Spinal cord (tissue), 10 donors: Measurements from ENCODE around the gene CIBAR2. TPM values are rescaled to one million over a fixed set of nuclear protein-coding genes. Genes with fewer than 3 reads are reported as not detected.
"Not testable (repeated sequence)": the region's sequence is repeated elsewhere in the genome, so short reads cannot be mapped to it uniquely, and the experiment has no call there.

Experiments used
- DNase-seq, 6 donors: peaks; one replicate each; pipeline versions ENCODE4 v3.0.0 to v3.0.0-alpha.2; 2013 to 2015; ENCODE audit warnings: low spot score in 6 of 6, low read depth in 4 of 6
- H3K27ac ChIP-seq: one replicate; pipeline ENCODE4 v1.5.1; 2013; ENCODE audit warnings: low read depth, low read length, control low read depth
- H3K27me3 ChIP-seq: one replicate; pipeline ENCODE4 v1.6.1; 2013; ENCODE audit warnings: low read length; ENCODE audit not compliant: control insufficient read depth, insufficient read depth
- H3K36me3 ChIP-seq: one replicate; pipeline ENCODE4 v1.6.1; 2013; ENCODE audit warnings: low read length; ENCODE audit not compliant: control insufficient read depth, insufficient read depth
- H3K4me1 ChIP-seq: one replicate; pipeline ENCODE4 v1.6.1; 2013; ENCODE audit warnings: low read length; ENCODE audit not compliant: control insufficient read depth, insufficient read depth
- H3K4me3 ChIP-seq: one replicate; pipeline ENCODE4 v1.5.1; 2013; ENCODE audit warnings: low read depth, low read length, control low read depth
- H3K9me3 ChIP-seq: one replicate; pipeline ENCODE4 v1.6.1; 2013; ENCODE audit warnings: low read length; ENCODE audit not compliant: control insufficient read depth, insufficient read depth
- WGBS: methylation state at CpG from one replicate; pipeline ENCODE4 v1.1.5; 2013; ENCODE audit warnings: missing lambda C conversion rate; ENCODE audit not compliant: insufficient coverage; 5-methylcytosine and 5-hydroxymethylcytosine counted together
- polyA plus RNA-seq, 2 donors: library from polyadenylated mRNA; unstranded; fragments of 120-200 nt; gene quantifications; one replicate each; pipeline ENCODE4 v1.2.1, GENCODE V29; 2013; ENCODE audit not compliant: insufficient read length in 2 of 2
- total RNA-seq, 2 donors: library from RNA; depleted of rRNA in 1 of 2; stranded (reverse); fragments of 120-200 nt in 1 of 2; fragments of >200 nt in 1 of 2; gene quantifications; one replicate each; pipeline versions ENCODE4 v1.2.3 to v1.2.4, GENCODE V29; 2013 to 2014
- donor health status: healthy.

Gene CIBAR2
- total and polyA plus RNA-seq, 4 donors: 0.69 to 6.8 (median 3.2) TPM

- WGBS: 97% methylated on average over 3 of the region's 6 CpGs
- H3K9me3 ChIP-seq, H3K4me3 ChIP-seq, DNase-seq, H3K36me3 ChIP-seq, H3K27me3 ChIP-seq: not testable (repeated sequence)
- Histone ChIP-seq H3K27ac (peak overlapping the region; percentile 47), H3K4me1 (peaks cover 34% of the 10 kb centered on the region)
Measured at GRCh38 chr16:85123441-85123840, 11.2 kb upstream of the CIBAR2 start.

- H3K27ac ChIP-seq: no peak overlapping the region
- H3K9me3 ChIP-seq: no peaks in the 10 kb centered on the region
- H3K4me3 ChIP-seq: no peak overlapping the region
- H3K36me3 ChIP-seq: no peaks in the 10 kb centered on the region
- peaks cover 21% of the 10 kb centered on the region for H3K4me1 ChIP-seq
- H3K27me3 ChIP-seq: no peaks in the 10 kb centered on the region
- DNase-seq: no peak
- WGBS: 64% methylated on average over 3 of the region's 4 CpGs
Measured at GRCh38 chr16:85120006-85120340, 7.7 kb upstream of the CIBAR2 start.

- Histone ChIP-seq H3K4me3 (no peak overlapping the region), H3K27ac (no peak overlapping the region), H3K27me3 (no peaks in the 10 kb centered on the region), H3K9me3 (no peaks in the 10 kb centered on the region), H3K36me3 (no peaks in the 10 kb centered on the region), H3K4me1 (peaks cover 22% of the 10 kb centered on the region)
- WGBS: 97% methylated on average over 7 of the region's 12 CpGs
- DNase-seq: no peak
Measured at GRCh38 chr16:85117418-85117817, 5.1 kb upstream of the CIBAR2 start.

GRCh38 chr16:85114909-85115567, 2.8 kb upstream of the CIBAR2 start:
- Histone ChIP-seq H3K9me3 (no peaks in the 10 kb centered on the region), H3K4me3 (no peak overlapping the region), H3K4me1 (peaks cover 25% of the 10 kb centered on the region), H3K36me3 (no peaks in the 10 kb centered on the region), H3K27ac (no peak overlapping the region), H3K27me3 (no peaks in the 10 kb centered on the region)
- peak in 5 of 6 donors; percentile 52 to 91 (median 64) for DNase-seq
- 5% methylated on average over 13 of the region's 20 CpGs for WGBS

GRCh38 chr16:85113913-85114312, 1.6 kb upstream of the CIBAR2 start:
- 85% methylated on average over 14 of the region's 14 CpGs for WGBS
- H3K36me3 ChIP-seq: no peaks in the 10 kb centered on the region
- DNase-seq: no peak
- H3K4me1 ChIP-seq: peaks cover 25% of the 10 kb centered on the region
- H3K4me3 ChIP-seq: no peak overlapping the region
- no peak overlapping the region for H3K27ac ChIP-seq
- H3K27me3 ChIP-seq: no peaks in the 10 kb centered on the region
- H3K9me3 ChIP-seq: no peaks in the 10 kb centered on the region

- whole genome bisulfite sequencing: 68% methylated on average over 13 of the region's 14 CpGs
- H3K36me3 ChIP-seq: no peaks in the 10 kb centered on the region
- no peaks in the 10 kb centered on the region for H3K9me3 ChIP-seq
- H3K4me1 ChIP-seq: peaks cover 25% of the 10 kb centered on the region
- no peak overlapping the region for H3K4me3 ChIP-seq
- DNase-seq: no peak
- no peak overlapping the region for H3K27ac ChIP-seq
- H3K27me3 ChIP-seq: no peaks in the 10 kb centered on the region
Measured at GRCh38 chr16:85113168-85113733, 979 bp upstream of the CIBAR2 start.

- 85% methylated on average over 7 of the region's 9 CpGs for WGBS
- Histone ChIP-seq H3K27ac (no peak overlapping the region), H3K4me1 (peaks cover 22% of the 10 kb centered on the region), H3K27me3 (no peaks in the 10 kb centered on the region), H3K9me3 (no peaks in the 10 kb centered on the region), H3K4me3 (no peak overlapping the region), H3K36me3 (no peaks in the 10 kb centered on the region)
- DNase-seq: no peak
Measured at GRCh38 chr16:85111184-85111583, 1.1 kb downstream of the CIBAR2 start.

GRCh38 chr16:85110105-85110504, 2.2 kb downstream of the CIBAR2 start:
- Histone ChIP-seq H3K27ac (no peak overlapping the region), H3K9me3 (no peaks in the 10 kb centered on the region), H3K27me3 (no peaks in the 10 kb centered on the region), H3K4me3 (no peak overlapping the region), H3K36me3 (no peaks in the 10 kb centered on the region), H3K4me1 (peaks cover 19% of the 10 kb centered on the region)
- no peak for DNase-seq
- WGBS: 96% methylated on average over 19 of the region's 19 CpGs

- Histone ChIP-seq H3K27me3 (no peaks in the 10 kb centered on the region), H3K4me1 (peaks cover 5% of the 10 kb centered on the region), H3K27ac (no peak overlapping the region), H3K9me3 (no peaks in the 10 kb centered on the region), H3K36me3 (no peaks in the 10 kb centered on the region), H3K4me3 (no peak overlapping the region)
- no peak for DNase-seq
- WGBS: 87% methylated on average over 11 of the region's 11 CpGs
Measured at GRCh38 chr16:85107532-85107931, 4.7 kb downstream of the CIBAR2 start.

- Histone ChIP-seq H3K9me3 (no peaks in the 10 kb centered on the region), H3K36me3 (no peaks in the 10 kb centered on the region), H3K4me3 (no peak overlapping the region), H3K27me3 (no peaks in the 10 kb centered on the region), H3K27ac (no peak overlapping the region), H3K4me1 (peaks cover under 1% of the 10 kb centered on the region)
- no peak for DNase-seq
- WGBS: 90% methylated on average over 6 of the region's 9 CpGs
Measured at GRCh38 chr16:85107083-85107482, 5.2 kb downstream of the CIBAR2 start.
